C4-2B (cell line): Measurements from ENCODE around the gene TGFBR2.

ENCODE experiments used
- ZFX ChIP-seq: fragments of 450-650 bp; IDR thresholded peaks from 2 replicates; pipeline ENCODE4 v1.6.1; 2017
- TF ChIP-seq, protein P1 (sequence below): fragments of 450-650 bp; conservative IDR thresholded peaks from 2 replicates; pipeline ENCODE4 v1.5.1; 2017; ENCODE audit warnings: mild to moderate bottlenecking

GRCh38 chr3:30632521-30632920 is 26.1 kb downstream of the TGFBR2 start:
- TF ChIP-seq, protein P1, sequence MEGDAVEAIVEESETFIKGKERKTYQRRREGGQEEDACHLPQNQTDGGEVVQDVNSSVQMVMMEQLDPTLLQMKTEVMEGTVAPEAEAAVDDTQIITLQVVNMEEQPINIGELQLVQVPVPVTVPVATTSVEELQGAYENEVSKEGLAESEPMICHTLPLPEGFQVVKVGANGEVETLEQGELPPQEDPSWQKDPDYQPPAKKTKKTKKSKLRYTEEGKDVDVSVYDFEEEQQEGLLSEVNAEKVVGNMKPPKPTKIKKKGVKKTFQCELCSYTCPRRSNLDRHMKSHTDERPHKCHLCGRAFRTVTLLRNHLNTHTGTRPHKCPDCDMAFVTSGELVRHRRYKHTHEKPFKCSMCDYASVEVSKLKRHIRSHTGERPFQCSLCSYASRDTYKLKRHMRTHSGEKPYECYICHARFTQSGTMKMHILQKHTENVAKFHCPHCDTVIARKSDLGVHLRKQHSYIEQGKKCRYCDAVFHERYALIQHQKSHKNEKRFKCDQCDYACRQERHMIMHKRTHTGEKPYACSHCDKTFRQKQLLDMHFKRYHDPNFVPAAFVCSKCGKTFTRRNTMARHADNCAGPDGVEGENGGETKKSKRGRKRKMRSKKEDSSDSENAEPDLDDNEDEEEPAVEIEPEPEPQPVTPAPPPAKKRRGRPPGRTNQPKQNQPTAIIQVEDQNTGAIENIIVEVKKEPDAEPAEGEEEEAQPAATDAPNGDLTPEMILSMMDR = no peak
- no peak for TF ChIP-seq ZFX
